ENCODE data around the gene RIMOC1. TPM values are rescaled to one million over a fixed set of nuclear protein-coding genes. Genes with fewer than 3 reads are reported as not detected.
"Not testable (repeated sequence)": the region's sequence is repeated elsewhere in the genome, so short reads cannot be mapped to it uniquely, and the experiment has no call there.

RIMOC1 gene
- total RNA-seq, 1 experiment from 2014 or later = 40.4 TPM

DNA sequence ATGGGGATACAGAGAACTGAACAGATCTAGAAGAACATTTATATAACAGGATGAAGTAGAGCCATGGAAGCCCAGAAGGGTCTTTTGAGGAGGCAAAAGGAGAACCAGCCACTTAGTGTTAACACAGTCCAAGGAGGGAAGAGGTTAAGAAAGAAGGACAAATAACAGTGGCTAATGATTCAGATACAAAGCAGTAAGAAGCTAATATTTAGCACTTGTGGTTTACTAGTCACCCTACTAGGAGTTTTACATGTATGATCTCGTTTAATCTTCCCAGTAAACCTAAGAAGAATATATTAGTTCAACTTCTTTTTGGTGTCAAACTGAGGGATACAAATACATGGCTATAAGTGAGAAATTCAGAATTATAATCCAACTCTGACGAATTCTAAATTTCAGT, 28.6 kb downstream of the RIMOC1 start:
- no peak overlapping the region for H3K4me3 Mint-ChIP-seq (ENCODE audit: unreplicated experiment)
- ChIA-PET POLR2A (no interaction called here), CTCF (no interaction called here)
- peaks cover 10% of the 10 kb centered on the region for H3K9me3 Mint-ChIP-seq (ENCODE audit: unreplicated experiment)
- BruUV-seq (replicated peaks) = no TSS peak
- no peak overlapping the region for H3K27ac Mint-ChIP-seq (ENCODE audit: low read depth, unreplicated experiment)
- TF ChIP-seq, protein P1, sequence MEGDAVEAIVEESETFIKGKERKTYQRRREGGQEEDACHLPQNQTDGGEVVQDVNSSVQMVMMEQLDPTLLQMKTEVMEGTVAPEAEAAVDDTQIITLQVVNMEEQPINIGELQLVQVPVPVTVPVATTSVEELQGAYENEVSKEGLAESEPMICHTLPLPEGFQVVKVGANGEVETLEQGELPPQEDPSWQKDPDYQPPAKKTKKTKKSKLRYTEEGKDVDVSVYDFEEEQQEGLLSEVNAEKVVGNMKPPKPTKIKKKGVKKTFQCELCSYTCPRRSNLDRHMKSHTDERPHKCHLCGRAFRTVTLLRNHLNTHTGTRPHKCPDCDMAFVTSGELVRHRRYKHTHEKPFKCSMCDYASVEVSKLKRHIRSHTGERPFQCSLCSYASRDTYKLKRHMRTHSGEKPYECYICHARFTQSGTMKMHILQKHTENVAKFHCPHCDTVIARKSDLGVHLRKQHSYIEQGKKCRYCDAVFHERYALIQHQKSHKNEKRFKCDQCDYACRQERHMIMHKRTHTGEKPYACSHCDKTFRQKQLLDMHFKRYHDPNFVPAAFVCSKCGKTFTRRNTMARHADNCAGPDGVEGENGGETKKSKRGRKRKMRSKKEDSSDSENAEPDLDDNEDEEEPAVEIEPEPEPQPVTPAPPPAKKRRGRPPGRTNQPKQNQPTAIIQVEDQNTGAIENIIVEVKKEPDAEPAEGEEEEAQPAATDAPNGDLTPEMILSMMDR (IDR thresholded peaks at IDR 0.05; ENCODE audit: unreplicated experiment) = no peak
- peaks cover 40% of the 10 kb centered on the region for H3K36me3 Mint-ChIP-seq (ENCODE audit: insufficient read depth, unreplicated experiment)
- H3K4me1 Mint-ChIP-seq (ENCODE audit: insufficient read depth, unreplicated experiment) = no peaks in the 10 kb centered on the region
- intact Hi-C loops (cut with micrococcal nuclease) = no loop called here
- H3K27me3 Mint-ChIP-seq (ENCODE audit: insufficient read depth, unreplicated experiment) = no peaks in the 10 kb centered on the region
- no peak for DNase-seq (ENCODE audit: unreplicated experiment)

DNA sequence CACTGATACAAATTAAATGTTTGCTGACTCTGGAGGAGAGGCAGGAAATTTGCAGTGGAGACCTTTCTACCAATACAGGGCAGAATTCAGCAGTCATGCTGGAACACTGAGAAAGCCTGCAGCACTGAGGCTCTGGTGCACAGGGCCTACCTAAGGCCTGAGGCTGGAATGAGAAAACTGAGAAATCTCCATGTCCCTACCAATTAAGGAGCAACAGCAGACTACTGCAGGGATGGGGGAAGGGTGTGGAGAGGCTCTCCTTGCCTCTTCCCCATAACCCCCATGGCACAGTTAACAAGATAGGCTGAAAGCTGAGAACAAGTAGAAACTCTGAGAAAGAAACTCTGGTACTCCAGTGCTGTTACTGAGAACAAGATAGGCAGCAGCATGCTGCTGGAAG, 31.4 kb downstream of the RIMOC1 start:
- TF ChIP-seq, protein P1 (IDR thresholded peaks at IDR 0.05; ENCODE audit: unreplicated experiment) = no peak
- H3K4me3 Mint-ChIP-seq (ENCODE audit: unreplicated experiment) = no peak overlapping the region
- ChIA-PET POLR2A (no interaction called here), CTCF (no interaction called here)
- BruUV-seq (replicated peaks) = no TSS peak
- H3K9me3 Mint-ChIP-seq (ENCODE audit: unreplicated experiment) = peaks cover 10% of the 10 kb centered on the region
- DNase-seq (ENCODE audit: unreplicated experiment) = no peak
- peaks cover 43% of the 10 kb centered on the region for H3K36me3 Mint-ChIP-seq (ENCODE audit: insufficient read depth, unreplicated experiment)
- H3K27ac Mint-ChIP-seq (ENCODE audit: low read depth, unreplicated experiment) = no peak overlapping the region
- no peaks in the 10 kb centered on the region for H3K4me1 Mint-ChIP-seq (ENCODE audit: insufficient read depth, unreplicated experiment)
- intact Hi-C loops (cut with micrococcal nuclease) = no loop called here
- no peaks in the 10 kb centered on the region for H3K27me3 Mint-ChIP-seq (ENCODE audit: insufficient read depth, unreplicated experiment)

DNA sequence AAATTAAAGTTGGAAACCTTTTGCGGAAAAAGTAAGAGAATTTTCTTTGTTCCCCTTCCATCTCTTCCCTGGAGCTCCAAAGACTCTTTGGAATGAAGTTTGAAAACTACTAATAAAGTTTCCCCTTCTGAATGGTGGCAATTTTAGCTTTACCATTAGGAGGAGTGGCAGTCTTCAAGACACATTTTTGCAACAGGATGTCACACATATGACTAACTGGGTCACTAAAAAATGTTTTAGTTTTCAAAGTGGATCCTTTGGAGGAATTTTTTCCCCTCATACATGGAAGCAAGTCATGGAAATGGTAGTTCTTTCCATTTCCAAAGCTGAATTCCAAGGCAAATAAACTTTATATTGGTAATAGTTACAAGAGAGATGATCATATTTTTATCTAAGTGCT, 36.5 kb downstream of the RIMOC1 start:
- Mint-ChIP-seq H3K9me3 (ENCODE audit: unreplicated experiment) (no peaks in the 10 kb centered on the region), H3K36me3 (ENCODE audit: insufficient read depth, unreplicated experiment) (peaks cover 25% of the 10 kb centered on the region), H3K27ac (ENCODE audit: low read depth, unreplicated experiment) (no peak overlapping the region), H3K27me3 (ENCODE audit: insufficient read depth, unreplicated experiment) (no peaks in the 10 kb centered on the region), H3K4me3 (ENCODE audit: unreplicated experiment) (no peak overlapping the region), H3K4me1 (ENCODE audit: insufficient read depth, unreplicated experiment) (no peaks in the 10 kb centered on the region)
- POLR2A ChIA-PET = interaction anchor here (0.6 to 0.7 kb wide), 2 partner anchors 15 to 91 kb away, joined by 3 to 4 read pairs; partner anchors contain the start of gene FBXO4
- CTCF ChIA-PET = no interaction called here
- TF ChIP-seq, protein P1 (IDR thresholded peaks at IDR 0.05; ENCODE audit: unreplicated experiment) = no peak
- BruUV-seq (replicated peaks) = no TSS peak
- intact Hi-C loops (cut with micrococcal nuclease) = no loop called here
- DNase-seq (ENCODE audit: unreplicated experiment) = no peak

DNA sequence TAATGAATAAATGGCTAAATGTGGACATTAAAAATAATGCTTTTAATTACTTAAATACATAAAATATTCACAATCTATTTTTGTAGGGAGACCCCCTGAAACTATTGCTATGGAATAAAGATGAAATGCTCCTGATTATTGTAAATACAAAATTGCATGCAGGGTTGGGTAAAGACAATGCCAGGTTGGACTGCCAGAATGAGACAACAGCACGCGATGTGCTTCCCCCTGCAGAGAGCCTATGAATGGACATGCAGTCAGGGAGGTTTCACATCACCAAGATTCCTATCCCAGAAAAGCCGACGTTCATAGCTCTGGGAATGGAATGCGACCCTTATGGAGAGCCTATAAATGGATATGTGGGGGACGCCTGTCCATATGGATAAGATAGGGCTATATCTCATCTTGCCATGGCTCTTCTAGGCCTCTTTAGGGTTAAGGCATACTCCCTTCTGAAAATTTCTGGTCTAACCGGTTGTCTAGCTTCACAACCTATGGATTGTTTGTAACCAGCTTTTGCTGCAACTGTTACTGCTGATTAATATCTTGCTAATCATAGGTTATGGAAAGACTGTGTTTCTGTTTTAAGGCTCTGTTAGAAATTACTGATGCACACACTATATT, 41.3 kb downstream of the RIMOC1 start:
- CTCF ChIA-PET = interaction anchor here (0.7 kb wide), 1 partner anchor 41 kb away, joined by 3 read pairs; no protein-coding TSS in a partner anchor
- POLR2A ChIA-PET; H3K27ac Mint-ChIP-seq (ENCODE audit: low read depth, unreplicated experiment); DNase-seq (ENCODE audit: unreplicated experiment); H3K4me3 Mint-ChIP-seq (ENCODE audit: unreplicated experiment); H3K27me3 Mint-ChIP-seq (ENCODE audit: insufficient read depth, unreplicated experiment); H3K9me3 Mint-ChIP-seq (ENCODE audit: unreplicated experiment); BruUV-seq (replicated peaks); H3K36me3 Mint-ChIP-seq (ENCODE audit: insufficient read depth, unreplicated experiment); H3K4me1 Mint-ChIP-seq (ENCODE audit: insufficient read depth, unreplicated experiment); intact Hi-C loops (cut with micrococcal nuclease): not testable (repeated sequence)

DNA sequence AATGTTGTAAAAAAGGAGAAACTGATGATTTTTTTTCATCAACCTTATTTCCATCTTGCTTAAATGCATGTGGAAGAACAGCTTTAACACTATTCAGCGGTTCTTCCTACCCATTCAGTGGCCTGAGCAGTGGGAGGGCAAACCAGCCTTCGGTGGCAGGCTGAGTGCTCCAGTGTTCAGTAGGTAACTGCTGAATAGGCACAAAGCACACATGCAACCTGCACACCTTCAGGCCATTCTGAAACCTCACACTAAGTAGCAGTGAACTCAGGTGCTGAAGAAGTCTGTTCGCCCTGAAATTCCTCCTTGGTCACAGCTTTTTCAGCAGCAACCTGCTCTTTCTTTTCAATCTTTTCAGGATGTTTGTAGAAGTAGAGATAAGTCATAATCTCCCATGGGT, 47.1 kb downstream of the RIMOC1 start:
- intact Hi-C loops (cut with micrococcal nuclease) = no loop called here
- DNase-seq (ENCODE audit: unreplicated experiment) = no peak
- BruUV-seq (replicated peaks) = no TSS peak
- CTCF ChIA-PET = interaction anchor here (1.2 kb wide), 1 partner anchor 705 kb away, joined by 3 read pairs; no protein-coding TSS in a partner anchor
- no peaks in the 10 kb centered on the region for H3K36me3 Mint-ChIP-seq (ENCODE audit: insufficient read depth, unreplicated experiment)
- peaks cover 8% of the 10 kb centered on the region for H3K9me3 Mint-ChIP-seq (ENCODE audit: unreplicated experiment)
- no peaks in the 10 kb centered on the region for H3K4me1 Mint-ChIP-seq (ENCODE audit: insufficient read depth, unreplicated experiment)
- TF ChIP-seq, protein P1 (IDR thresholded peaks at IDR 0.05; ENCODE audit: unreplicated experiment) = no peak
- no peak overlapping the region for H3K4me3 Mint-ChIP-seq (ENCODE audit: unreplicated experiment)
- H3K27me3 Mint-ChIP-seq (ENCODE audit: insufficient read depth, unreplicated experiment) = no peaks in the 10 kb centered on the region
- H3K27ac Mint-ChIP-seq (ENCODE audit: low read depth, unreplicated experiment) = no peak overlapping the region
- POLR2A ChIA-PET = no interaction called here
